SK-N-SH (cell line): Measurements from ENCODE around the gene PHACTR3.

ENCODE experiments used
- CHD2 ChIP-seq: fragments of 150-350 bp; IDR thresholded peaks from 2 replicates; pipeline ENCODE4 v1.6.1; 2018; ENCODE audit warnings: low read length; ENCODE audit not compliant: partially characterized antibody
- ELF1 ChIP-seq: IDR thresholded peaks from 2 replicates; pipeline ENCODE4 v1.4.0; 2012
- EP300 ChIP-seq, 2 experiments: IDR thresholded peaks; 2 replicates each; pipeline versions ENCODE4 v1.4.0 to v1.6.1; 2012; ENCODE audit warnings: borderline replicate concordance in 1 of 2, low read depth in 1 of 2, low read length in 1 of 2
- EZH2phosphoT487 ChIP-seq: fragments of 200-600 bp; sonication (generic); IDR thresholded peaks from 2 replicates; pipeline ENCODE4 v1.6.1; 2017; ENCODE audit warnings: low read depth, mixed run types, mild to moderate bottlenecking, antibody characterized with exemption, moderate library complexity, borderline replicate concordance
- FOXM1 ChIP-seq: IDR thresholded peaks from 2 replicates; pipeline ENCODE4 v1.4.0; 2012; ENCODE audit warnings: low read depth, mild to moderate bottlenecking
- NFIC ChIP-seq: IDR thresholded peaks from 2 replicates; pipeline ENCODE4 v1.4.0; 2012; ENCODE audit warnings: borderline replicate concordance
- POLR2AphosphoS5 ChIP-seq: IDR thresholded peaks from 2 replicates; pipeline ENCODE4 v1.6.1; 2012; ENCODE audit warnings: low read depth, low read length
- SMC3 ChIP-seq: IDR thresholded peaks from 2 replicates; pipeline ENCODE4 v1.6.1; 2012; ENCODE audit warnings: low read depth, low read length, improper control_type of control experiment
- TEAD4 ChIP-seq: IDR thresholded peaks from 2 replicates; pipeline ENCODE4 v1.4.0; 2012; ENCODE audit warnings: mild to moderate bottlenecking, borderline replicate concordance; ENCODE audit not compliant: insufficient read depth
- TF ChIP-seq, protein P1 (sequence below): fragments of 200-600 bp; sonication (generic); IDR thresholded peaks from 2 replicates; pipeline ENCODE4 v1.6.1; 2017; ENCODE audit warnings: antibody characterized with exemption, mild to moderate bottlenecking, moderate library complexity
- TF ChIP-seq, protein P2 (sequence below): fragments of 150-350 bp; IDR thresholded peaks from 2 replicates; pipeline ENCODE4 v1.6.1; 2016; ENCODE audit warnings: mild to moderate bottlenecking, low read depth, low read length
- TF ChIP-seq, protein P3 (sequence below): IDR thresholded peaks from 2 replicates; pipeline ENCODE4 v1.4.0; 2012; ENCODE audit warnings: low read depth, borderline replicate concordance
- TF ChIP-seq, protein P4 (sequence below): IDR thresholded peaks from 2 replicates; pipeline ENCODE4 v1.6.1; 2012; ENCODE audit warnings: mild to moderate bottlenecking, low read depth, low read length, moderate library complexity
- TF ChIP-seq, protein P5 (sequence below): fragments of 150-350 bp; IDR thresholded peaks from 2 replicates; pipeline ENCODE4 v1.6.1; 2017; ENCODE audit warnings: antibody characterized with exemption, low read length, low read depth, borderline replicate concordance

DNA sequence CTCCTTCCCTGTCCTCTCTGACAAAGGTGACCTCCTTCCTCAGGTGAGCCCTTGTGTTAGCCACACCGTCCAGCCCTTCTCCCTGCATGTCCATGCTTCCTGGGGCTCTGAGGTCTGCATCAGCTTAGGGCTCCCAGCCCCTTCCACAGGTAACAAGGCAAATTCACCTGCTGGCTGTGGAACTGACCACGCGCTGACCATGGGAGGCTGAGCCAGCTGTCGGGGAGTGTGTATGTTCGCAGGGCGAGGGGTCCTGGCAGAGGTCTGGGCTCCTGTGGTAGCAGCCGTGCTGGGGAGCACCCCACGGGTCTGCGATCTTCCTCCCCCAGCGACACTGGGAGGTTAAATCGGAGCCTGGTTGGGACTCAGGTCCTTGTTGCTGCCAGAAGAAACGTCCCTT lies 136.7 kb downstream of the PHACTR3 start:
- TF ChIP-seq, protein P1, sequence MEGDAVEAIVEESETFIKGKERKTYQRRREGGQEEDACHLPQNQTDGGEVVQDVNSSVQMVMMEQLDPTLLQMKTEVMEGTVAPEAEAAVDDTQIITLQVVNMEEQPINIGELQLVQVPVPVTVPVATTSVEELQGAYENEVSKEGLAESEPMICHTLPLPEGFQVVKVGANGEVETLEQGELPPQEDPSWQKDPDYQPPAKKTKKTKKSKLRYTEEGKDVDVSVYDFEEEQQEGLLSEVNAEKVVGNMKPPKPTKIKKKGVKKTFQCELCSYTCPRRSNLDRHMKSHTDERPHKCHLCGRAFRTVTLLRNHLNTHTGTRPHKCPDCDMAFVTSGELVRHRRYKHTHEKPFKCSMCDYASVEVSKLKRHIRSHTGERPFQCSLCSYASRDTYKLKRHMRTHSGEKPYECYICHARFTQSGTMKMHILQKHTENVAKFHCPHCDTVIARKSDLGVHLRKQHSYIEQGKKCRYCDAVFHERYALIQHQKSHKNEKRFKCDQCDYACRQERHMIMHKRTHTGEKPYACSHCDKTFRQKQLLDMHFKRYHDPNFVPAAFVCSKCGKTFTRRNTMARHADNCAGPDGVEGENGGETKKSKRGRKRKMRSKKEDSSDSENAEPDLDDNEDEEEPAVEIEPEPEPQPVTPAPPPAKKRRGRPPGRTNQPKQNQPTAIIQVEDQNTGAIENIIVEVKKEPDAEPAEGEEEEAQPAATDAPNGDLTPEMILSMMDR: no peak
- TF ChIP-seq SMC3: no peak
- TF ChIP-seq POLR2AphosphoS5: no peak
- TF ChIP-seq, protein P2, sequence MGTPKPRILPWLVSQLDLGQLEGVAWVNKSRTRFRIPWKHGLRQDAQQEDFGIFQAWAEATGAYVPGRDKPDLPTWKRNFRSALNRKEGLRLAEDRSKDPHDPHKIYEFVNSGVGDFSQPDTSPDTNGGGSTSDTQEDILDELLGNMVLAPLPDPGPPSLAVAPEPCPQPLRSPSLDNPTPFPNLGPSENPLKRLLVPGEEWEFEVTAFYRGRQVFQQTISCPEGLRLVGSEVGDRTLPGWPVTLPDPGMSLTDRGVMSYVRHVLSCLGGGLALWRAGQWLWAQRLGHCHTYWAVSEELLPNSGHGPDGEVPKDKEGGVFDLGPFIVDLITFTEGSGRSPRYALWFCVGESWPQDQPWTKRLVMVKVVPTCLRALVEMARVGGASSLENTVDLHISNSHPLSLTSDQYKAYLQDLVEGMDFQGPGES: no peak
- no peak for TF ChIP-seq NFIC
- TF ChIP-seq, protein P3, sequence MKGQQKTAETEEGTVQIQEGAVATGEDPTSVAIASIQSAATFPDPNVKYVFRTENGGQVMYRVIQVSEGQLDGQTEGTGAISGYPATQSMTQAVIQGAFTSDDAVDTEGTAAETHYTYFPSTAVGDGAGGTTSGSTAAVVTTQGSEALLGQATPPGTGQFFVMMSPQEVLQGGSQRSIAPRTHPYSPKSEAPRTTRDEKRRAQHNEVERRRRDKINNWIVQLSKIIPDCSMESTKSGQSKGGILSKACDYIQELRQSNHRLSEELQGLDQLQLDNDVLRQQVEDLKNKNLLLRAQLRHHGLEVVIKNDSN: no peak
- no peak for TF ChIP-seq EZH2phosphoT487
- TF ChIP-seq ELF1: no peak
- no peak for TF ChIP-seq CHD2
- TF ChIP-seq, protein P4, sequence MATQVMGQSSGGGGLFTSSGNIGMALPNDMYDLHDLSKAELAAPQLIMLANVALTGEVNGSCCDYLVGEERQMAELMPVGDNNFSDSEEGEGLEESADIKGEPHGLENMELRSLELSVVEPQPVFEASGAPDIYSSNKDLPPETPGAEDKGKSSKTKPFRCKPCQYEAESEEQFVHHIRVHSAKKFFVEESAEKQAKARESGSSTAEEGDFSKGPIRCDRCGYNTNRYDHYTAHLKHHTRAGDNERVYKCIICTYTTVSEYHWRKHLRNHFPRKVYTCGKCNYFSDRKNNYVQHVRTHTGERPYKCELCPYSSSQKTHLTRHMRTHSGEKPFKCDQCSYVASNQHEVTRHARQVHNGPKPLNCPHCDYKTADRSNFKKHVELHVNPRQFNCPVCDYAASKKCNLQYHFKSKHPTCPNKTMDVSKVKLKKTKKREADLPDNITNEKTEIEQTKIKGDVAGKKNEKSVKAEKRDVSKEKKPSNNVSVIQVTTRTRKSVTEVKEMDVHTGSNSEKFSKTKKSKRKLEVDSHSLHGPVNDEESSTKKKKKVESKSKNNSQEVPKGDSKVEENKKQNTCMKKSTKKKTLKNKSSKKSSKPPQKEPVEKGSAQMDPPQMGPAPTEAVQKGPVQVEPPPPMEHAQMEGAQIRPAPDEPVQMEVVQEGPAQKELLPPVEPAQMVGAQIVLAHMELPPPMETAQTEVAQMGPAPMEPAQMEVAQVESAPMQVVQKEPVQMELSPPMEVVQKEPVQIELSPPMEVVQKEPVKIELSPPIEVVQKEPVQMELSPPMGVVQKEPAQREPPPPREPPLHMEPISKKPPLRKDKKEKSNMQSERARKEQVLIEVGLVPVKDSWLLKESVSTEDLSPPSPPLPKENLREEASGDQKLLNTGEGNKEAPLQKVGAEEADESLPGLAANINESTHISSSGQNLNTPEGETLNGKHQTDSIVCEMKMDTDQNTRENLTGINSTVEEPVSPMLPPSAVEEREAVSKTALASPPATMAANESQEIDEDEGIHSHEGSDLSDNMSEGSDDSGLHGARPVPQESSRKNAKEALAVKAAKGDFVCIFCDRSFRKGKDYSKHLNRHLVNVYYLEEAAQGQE: no peak
- TF ChIP-seq, protein P5, sequence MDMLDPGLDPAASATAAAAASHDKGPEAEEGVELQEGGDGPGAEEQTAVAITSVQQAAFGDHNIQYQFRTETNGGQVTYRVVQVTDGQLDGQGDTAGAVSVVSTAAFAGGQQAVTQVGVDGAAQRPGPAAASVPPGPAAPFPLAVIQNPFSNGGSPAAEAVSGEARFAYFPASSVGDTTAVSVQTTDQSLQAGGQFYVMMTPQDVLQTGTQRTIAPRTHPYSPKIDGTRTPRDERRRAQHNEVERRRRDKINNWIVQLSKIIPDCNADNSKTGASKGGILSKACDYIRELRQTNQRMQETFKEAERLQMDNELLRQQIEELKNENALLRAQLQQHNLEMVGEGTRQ: no peak
- TF ChIP-seq EP300 (IDR thresholded peaks at IDR 0.05; ENCODE audit: borderline replicate concordance in 1 of 2, low read depth in 1 of 2, low read length in 1 of 2): no peak
- TF ChIP-seq FOXM1: no peak
- no peak for TF ChIP-seq TEAD4
